Pancreas (tissue), 10 donors: ENCODE data around the gene UBE2L6. TPM values are rescaled to one million over a fixed set of nuclear protein-coding genes. Genes with fewer than 3 reads are reported as not detected.
A peak's percentile ranks its signal among the peaks of the same experiment; 100 is the strongest.

Source experiments
- ATAC-seq, 4 donors: fragments of 200-7000 bp; cut with Tn5 transposase; one replicate each; pipeline versions ENCODE4 v1.8.0 to v1.9.1; 2020; ENCODE audit warnings: mild to moderate bottlenecking in 4 of 4, moderate library complexity in 4 of 4
- DNase-seq, 6 donors: peaks; one replicate each; pipeline ENCODE4 v3.0.0-alpha.2; 2020
- FAIRE-seq: peaks from 2 replicates; lab custom pipeline; 2012; peaks lifted over from hg19 to GRCh38; lab: Jason Lieb, UNC
- H3K27ac ChIP-seq, 4 donors: fragments of 200-600 bp; sonication (generic); 1 replicate in 3 of 4; 2 replicates in 1 of 4; pipeline versions ENCODE4 v1.5.0 to v1.8.0; 2020
- H3K27me3 ChIP-seq, 4 donors: fragments of 200-600 bp; one replicate each; pipeline ENCODE4 v1.8.0; 2021
- H3K36me3 ChIP-seq, 3 donors: fragments of 200-600 bp; sonication (generic) in 1 of 3; one replicate each; pipeline versions ENCODE4 v1.5.0 to v1.8.0; 2020 to 2021
- H3K4me1 ChIP-seq, 3 donors: fragments of 200-600 bp; one replicate each; pipeline ENCODE4 v1.8.0; 2021
- H3K4me3 ChIP-seq, 4 donors: fragments of 200-600 bp; sonication (generic) in 2 of 4; one replicate each; pipeline versions ENCODE4 v1.5.0 to v1.8.0; 2020 to 2021
- H3K9me3 ChIP-seq, 4 donors: fragments of 200-600 bp; one replicate each; pipeline ENCODE4 v1.8.0; 2021
- CTCF ChIP-seq, 4 donors: fragments of 200-600 bp; sonication (generic) in 3 of 4; IDR thresholded peaks; one replicate each; pipeline versions ENCODE4 v1.5.0 to v1.8.0; 2021; ENCODE audit warnings: antibody characterized with exemption in 4 of 4
- WGBS, 2 donors: extraction: QIAGEN DNeasy Blood & Tissue Kit; methylation state at CpG; one replicate each; pipeline ENCODE4 v1.1.7; 2013; 5-methylcytosine and 5-hydroxymethylcytosine counted together
- intact Hi-C, 3 donors: fragments of 100-400 bp; cut with DNase I; formaldehyde crosslinking; loops; one replicate each; pipeline versions ENCODE4 v1.11.1 to v1.14.2; 2022
- polyA plus RNA-seq, 2 donors: library from polyadenylated mRNA; stranded (reverse); fragments of 200-250 nt; gene quantifications; one replicate each; pipeline ENCODE4 v1.2.3, GENCODE V29; 2013
- total RNA-seq, 6 donors: library from RNA; stranded (reverse); fragmentation: NEBNext Ultra II Directional in 4 of 6; extraction: Animal tissue kit (Norgen Biotek cat#: 25700) in 4 of 6; gene quantifications; one replicate each; pipeline versions ENCODE4 v1.2.1 to v1.2.4, GENCODE V29; 2021 to 2023
- donor health status: healthy with polysubstance abuse.
- donor health status: DM: no; HTN: no; CAD: no; lungs with moderate emphysema.
- donor health status: DM: no; HTN: no; CAD: no.
- donor health status: control.
- donor health status: control.
- donor health status: Bipolar disorder and iron deficiency.
- donor health status: DM: yes; HTN: yes; CAD: no.
- donor health status: DM: no; HTN: no; CAD: no.
- donor health status: DM: no; HTN: no; CAD: no.
- donor health status: DM: yes; HTN: yes; CAD: no.

UBE2L6 gene
- total and polyA plus RNA-seq, 8 donors, result 9.6 to 46.4 (median 12.9) TPM

- ATAC-seq (no peak), FAIRE-seq (no peak), DNase-seq (peak in 1 of 6 donors; percentile 65)
- WGBS, 2 donors, result 89 to 95% methylated on average over 12 to 13 of the region's 13 CpGs
- Histone ChIP-seq H3K36me3 (no peaks in the 10 kb centered on the region), H3K4me1 (no peaks in the 10 kb centered on the region), H3K9me3 (no peaks in the 10 kb centered on the region), H3K27me3 (no peaks in the 10 kb centered on the region), H3K4me3 (no peak overlapping the region), H3K27ac (no peak overlapping the region)
- TF ChIP-seq CTCF (IDR thresholded peaks at IDR 0.05), result no peak
- intact Hi-C loops, result no loop called here
Observed at GRCh38 chr11:57545883-57546282, 21.6 kb downstream of the UBE2L6 start.

GRCh38 chr11:57544566-57544965, 22.9 kb downstream of the UBE2L6 start:
- Histone ChIP-seq H3K36me3 (no peaks in the 10 kb centered on the region), H3K4me3 (no peak overlapping the region), H3K4me1 (no peaks in the 10 kb centered on the region), H3K27ac (no peak overlapping the region), H3K27me3 (no peaks in the 10 kb centered on the region), H3K9me3 (no peaks in the 10 kb centered on the region)
- DNase-seq (no peak), FAIRE-seq (no peak), ATAC-seq (no peak)
- WGBS, 2 donors, result 74 to 83% methylated on average over 6 of the region's 6 CpGs
- no peak for TF ChIP-seq CTCF (IDR thresholded peaks at IDR 0.05)
- intact Hi-C loops, result no loop called here

GRCh38 chr11:57543593-57543992, 23.9 kb downstream of the UBE2L6 start:
- H3K27me3 ChIP-seq, result no peaks in the 10 kb centered on the region
- no peaks in the 10 kb centered on the region for H3K4me1 ChIP-seq
- TF ChIP-seq CTCF (IDR thresholded peaks at IDR 0.05), result no peak
- intact Hi-C loops, result no loop called here
- no peaks in the 10 kb centered on the region for H3K36me3 ChIP-seq
- FAIRE-seq (no peak), ATAC-seq (peak in 1 of 4 donors; percentile 35), DNase-seq (no peak)
- H3K9me3 ChIP-seq, result no peaks in the 10 kb centered on the region
- no peak overlapping the region for H3K27ac ChIP-seq
- H3K4me3 ChIP-seq, result no peak overlapping the region
- WGBS, 2 donors, result 34 to 44% methylated on average over 6 of the region's 6 CpGs

GRCh38 chr11:57542582-57542981, 24.9 kb downstream of the UBE2L6 start:
- no peak for FAIRE-seq
- WGBS, 2 donors, result 75 to 85% methylated on average over 4 of the region's 4 CpGs
- Histone ChIP-seq H3K4me3 (no peak overlapping the region), H3K36me3 (no peaks in the 10 kb centered on the region), H3K27me3 (no peaks in the 10 kb centered on the region), H3K9me3 (no peaks in the 10 kb centered on the region), H3K4me1 (no peaks in the 10 kb centered on the region), H3K27ac (no peak overlapping the region)
- ATAC-seq, result no peak
- no peak for TF ChIP-seq CTCF (IDR thresholded peaks at IDR 0.05)
- intact Hi-C loops, result no loop called here
- DNase-seq, result no peak

- DNase-seq (no peak), ATAC-seq (no peak), FAIRE-seq (no peak)
- no peak for TF ChIP-seq CTCF (IDR thresholded peaks at IDR 0.05)
- H3K36me3 ChIP-seq, result no peaks in the 10 kb centered on the region
- no peak overlapping the region for H3K4me3 ChIP-seq
- H3K27me3 ChIP-seq, result no peaks in the 10 kb centered on the region
- H3K9me3 ChIP-seq, result no peaks in the 10 kb centered on the region
- intact Hi-C loops, result no loop called here
- H3K27ac ChIP-seq, result no peak overlapping the region
- 78 to 86% methylated on average over 5 of the region's 5 CpGs for WGBS, 2 donors
- no peaks in the 10 kb centered on the region for H3K4me1 ChIP-seq
Observed at GRCh38 chr11:57541169-57541568, 26.3 kb downstream of the UBE2L6 start.
